K562 (cell line): Measurements from ENCODE around the gene KCND3. TPM values are rescaled to one million over a fixed set of nuclear protein-coding genes. Genes with fewer than 3 reads are reported as not detected.

Experiments
- ATAC-seq: fragments of 200-7000 bp; cut with Tn5 transposase; 3 replicates; pipeline ENCODE4 v1.9.1; 2020; ENCODE audit warnings: moderate library complexity
- BruUV-seq: library from RNA; stranded (reverse); fragments of 400-500 nt; replicated peaks from 2 replicates; lab custom pipeline; 2021; lab: Mats Ljungman, UMichigan
- CTCF ChIA-PET: fragments of 300-600 bp; formaldehyde crosslinking; extraction: SDS; loops from one replicate; lab custom pipeline; 2021; ENCODE audit warnings: low intra/inter-chr PET ratio; lab: Yijun Ruan, JAX
- POLR2A ChIA-PET: fragments of 300-600, 350-650 bp; sonication (Branson Sonifier 250); formaldehyde crosslinking; extraction: SDS; loops from one replicate; lab custom pipeline; 2021; ENCODE audit warnings: antibody characterized with exemption, inconsistent platforms; lab: Yijun Ruan, JAX
- DNase-seq, 4 experiments: peaks; one replicate each; pipeline versions ENCODE4 v3.0.0 to v3.0.0-alpha.2; 2011 to 2018; ENCODE audit warnings: low spot score in 3 of 4, mixed read lengths in 3 of 4; ENCODE audit errors: extremely low read depth in 1 of 4
- FAIRE-seq: peaks from 2 replicates; lab custom pipeline; 2011; peaks lifted over from hg19 to GRCh38; lab: Jason Lieb, UNC
- H2AFZ ChIP-seq: 2 replicates; pipeline ENCODE4 v1.6.0; 2011; ENCODE audit warnings: low read depth, low read length, control low read depth, inconsistent platforms
- H3K27ac ChIP-seq: fragments of 200-600 bp; 3 replicates; pipeline ENCODE4 v1.8.0; 2011; ENCODE audit warnings: low read depth, mild to moderate bottlenecking, control low read depth, inconsistent platforms, low read length, moderate library complexity, mixed read lengths; ENCODE audit errors: extremely low read depth
- H3K27me3 ChIP-seq, 2 experiments: fragments of 300-600 bp in 1 of 2; 2 replicates in 1 of 2; 3 replicates in 1 of 2; pipeline versions ENCODE4 v1.6.0 to v1.8.0; 2011; ENCODE audit warnings: inconsistent platforms in 2 of 2, low read length in 2 of 2, mild to moderate bottlenecking in 1 of 2, mixed read lengths in 1 of 2, moderate library complexity in 1 of 2; ENCODE audit not compliant: control insufficient read depth in 2 of 2, insufficient read depth in 2 of 2
- H3K36me3 ChIP-seq: fragments of 300-600 bp; 3 replicates; pipeline ENCODE4 v1.8.0; 2011; ENCODE audit warnings: mild to moderate bottlenecking, low read length, inconsistent platforms; ENCODE audit not compliant: control insufficient read depth, insufficient read depth
- H3K4me1 ChIP-seq, 2 experiments: fragments of 200-600 bp in 1 of 2; replicated peaks in 1 of 2; 2 replicates in 1 of 2; 3 replicates in 1 of 2; pipeline versions ENCODE4 v1.5.1 to v1.8.0; 2011; ENCODE audit warnings: inconsistent platforms in 2 of 2, low read length in 2 of 2, mild to moderate bottlenecking in 1 of 2, mixed read lengths in 1 of 2, moderate library complexity in 1 of 2; ENCODE audit not compliant: control insufficient read depth in 2 of 2, insufficient read depth in 2 of 2
- H3K4me2 ChIP-seq: 2 replicates; pipeline ENCODE4 v1.6.1; 2011; ENCODE audit warnings: low read length, control low read depth, inconsistent platforms, mixed read lengths; ENCODE audit not compliant: insufficient read depth
- H3K4me3 ChIP-seq: fragments of 200-600 bp; sonication (generic), shearing (Covaris generic); 2 replicates; pipeline ENCODE4 v1.5.1; 2016; ENCODE audit warnings: control low read depth, inconsistent platforms
- H3K79me2 ChIP-seq: fragments of 200-600 bp; 3 replicates; pipeline ENCODE4 v1.8.0; 2011; ENCODE audit warnings: low read length, inconsistent platforms; ENCODE audit not compliant: control insufficient read depth, insufficient read depth
- H3K9ac ChIP-seq, 2 experiments: 2 replicates each; pipeline versions ENCODE4 v1.6.0 to v1.6.1; 2011; ENCODE audit warnings: low read depth in 2 of 2, low read length in 2 of 2, control low read depth in 1 of 2, inconsistent platforms in 1 of 2, mild to moderate bottlenecking in 1 of 2, mixed read lengths in 1 of 2; ENCODE audit not compliant: insufficient read depth in 1 of 2
- H3K9me1 ChIP-seq: one replicate; pipeline ENCODE4 v1.6.0; 2011; ENCODE audit warnings: inconsistent platforms, mild to moderate bottlenecking, low read length, moderate library complexity; ENCODE audit not compliant: control insufficient read depth, insufficient read depth
- H3K9me3 ChIP-seq: replicated peaks from 2 replicates; pipeline ENCODE4 v1.5.1; 2011; ENCODE audit warnings: low read depth, low read length, inconsistent platforms; ENCODE audit not compliant: control insufficient read depth, insufficient read depth
- H4K20me1 ChIP-seq: replicated peaks from 2 replicates; pipeline ENCODE4 v1.6.1; 2011; ENCODE audit warnings: low read length, inconsistent platforms, mixed read lengths; ENCODE audit not compliant: control insufficient read depth, insufficient read depth
- ARID1B ChIP-seq: fragments of 450-650 bp; IDR thresholded peaks from 2 replicates; pipeline ENCODE4 v1.6.1; 2016; ENCODE audit warnings: antibody characterized with exemption, mild to moderate bottlenecking, inconsistent platforms
- NR3C1 ChIP-seq: sonication (generic); formaldehyde crosslinking; IDR thresholded peaks from 2 replicates; pipeline ENCODE4 v1.8.1; 2022; ENCODE audit warnings: missing genetic modification reagents
- RFX1 ChIP-seq: fragments of 450-650 bp; IDR thresholded peaks from 2 replicates; pipeline ENCODE4 v1.6.1; 2016; ENCODE audit warnings: mild to moderate bottlenecking, moderate library complexity
- WGBS: fragments of 100-300 bp; shearing (Covaris generic); methylation state at CpG from one replicate; pipeline ENCODE4 v1.1.6; 2016; ENCODE audit warnings: low coverage, mixed read lengths; ENCODE audit not compliant: insufficient coverage; ENCODE audit errors: missing lambda C conversion rate; 5-methylcytosine and 5-hydroxymethylcytosine counted together
- in situ Hi-C: fragments of 300-500 bp; cut with MboI; formaldehyde crosslinking; loops from 4 replicates; pipeline ENCODE4 v1.15.0; 2018; ENCODE audit warnings: inconsistent platforms, mixed read lengths
- intact Hi-C: fragments of 100-400 bp; cut with micrococcal nuclease; formaldehyde crosslinking; loops from 2 replicates; pipeline ENCODE4 v1.14.2; 2022
- polyA plus RNA-seq, 8 experiments: library from polyadenylated mRNA; depleted of rRNA in 4 of 8; stranded (reverse) in 5 of 8; unstranded in 3 of 8; fragments of >200 nt; fragmentation: Nextera tagmentation in 2 of 8; fragmentation: Illumina TruSeq in 1 of 8; extraction: Ambion mirVana in 2 of 8; extraction: Trizol in 1 of 8; gene quantifications; 2 replicates each; pipeline versions ENCODE4 v1.2.1 to v1.2.3, GENCODE V29; 2011 to 2014; ENCODE audit warnings: inconsistent platforms in 1 of 8, missing spikeins in 1 of 8
- total RNA-seq, 7 experiments: library from RNA; depleted of rRNA in 6 of 7; stranded (reverse); fragments of >200 nt in 6 of 7; fragmentation: Illumina TruSeq in 2 of 7; extraction: Trizol in 2 of 7; gene quantifications; 2 replicates each; pipeline versions ENCODE4 v1.2.1 to v1.2.3, GENCODE V29; 2011 to 2021; ENCODE audit warnings: low replicate concordance in 1 of 7
- TF ChIP-seq, protein P1 (sequence below), 3 experiments: fragments of 200-800 bp in 1 of 3; fragments of 250-450 bp in 1 of 3; fragments of 450-650 bp in 1 of 3; sonication (Bioruptor Pico) in 1 of 3; sonication (Bioruptor generic) in 1 of 3; formaldehyde crosslinking in 1 of 3; IDR thresholded peaks; 2 replicates each; pipeline versions ENCODE4 v1.6.1 to v1.8.0; 2016 to 2022; ENCODE audit warnings: mild to moderate bottlenecking in 2 of 3, missing genetic modification characterization in 2 of 3, missing compliant biosample characterization in 1 of 3, moderate library complexity in 1 of 3
- TF ChIP-seq, protein P2 (sequence below): fragments of 450-650 bp; IDR thresholded peaks from 2 replicates; pipeline ENCODE4 v1.6.1; 2016
- TF ChIP-seq, protein P3 (sequence below): fragments of 450-650 bp; IDR thresholded peaks from 2 replicates; pipeline ENCODE4 v1.6.1; 2016; ENCODE audit warnings: antibody characterized with exemption

KCND3 gene
- total and polyA plus RNA-seq, 9 of the 15 experiments (the other 6 are each of a cell fraction or from before 2014, with no cell fraction given) = not detected

DNA sequence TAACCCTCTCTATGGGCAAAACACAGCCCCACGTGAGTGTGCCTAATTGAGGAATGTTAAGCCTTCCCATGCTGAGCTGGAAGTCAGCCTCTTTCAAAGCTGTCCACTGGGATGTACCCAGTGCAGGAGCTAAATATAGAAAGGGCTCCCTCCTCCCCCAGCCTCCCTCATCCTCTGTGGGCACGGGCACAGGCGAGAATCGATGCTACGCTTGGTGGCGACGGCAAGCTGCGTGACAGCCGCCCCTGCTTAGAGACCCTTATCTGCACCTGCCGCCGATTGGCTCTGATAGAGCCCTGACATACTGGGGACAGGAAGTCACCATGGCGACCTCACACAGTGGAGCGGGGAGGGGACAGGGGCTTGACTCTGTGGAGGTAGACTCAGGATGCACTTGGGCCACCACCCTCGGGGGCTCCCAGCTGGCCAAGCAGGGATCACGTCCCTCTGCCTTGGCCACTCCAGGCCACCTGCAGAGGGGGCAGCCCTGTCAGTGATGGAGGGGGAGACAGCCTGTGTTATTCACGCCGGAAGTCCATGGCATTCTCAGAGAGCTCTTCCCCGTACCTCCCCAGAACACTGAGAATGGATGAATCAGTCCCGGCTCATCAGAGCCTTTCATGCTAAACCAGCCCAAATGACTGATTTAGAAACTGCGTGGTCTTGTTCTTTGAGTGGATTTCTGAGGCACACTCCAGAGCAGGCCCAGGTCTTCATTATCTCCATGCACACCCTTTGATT is 84.8 kb downstream of the KCND3 start:
- no peak for DNase-seq
- ATAC-seq = no peak
- no peak overlapping the region for H3K4me3 ChIP-seq

More for the DNA sequence above, 84.8 kb downstream of the KCND3 start:
- Histone ChIP-seq H3K4me1 (no peaks in the 10 kb centered on the region), H4K20me1 (peaks cover 6% of the 10 kb centered on the region; the same call in 1 of the 2 replicates), H3K36me3 (no peaks in the 10 kb centered on the region), H3K9ac (no peak overlapping the region), H3K9me3 (no peaks in the 10 kb centered on the region), H3K4me2 (no peak overlapping the region), H3K79me2 (no peaks in the 10 kb centered on the region)
- in situ Hi-C loops (no loop called here), intact Hi-C loops (no loop called here)
- 1% methylated on average over 20 of the region's 20 CpGs for WGBS
- FAIRE-seq = no peak
- CTCF ChIA-PET = no interaction called here
- TF ChIP-seq NR3C1 (CRISPR knock-in tag) (no peak), ARID1B (no peak), RFX1 (peak; percentile 21; the same call in 1 of the 2 replicates)
- TF ChIP-seq, protein P1, sequence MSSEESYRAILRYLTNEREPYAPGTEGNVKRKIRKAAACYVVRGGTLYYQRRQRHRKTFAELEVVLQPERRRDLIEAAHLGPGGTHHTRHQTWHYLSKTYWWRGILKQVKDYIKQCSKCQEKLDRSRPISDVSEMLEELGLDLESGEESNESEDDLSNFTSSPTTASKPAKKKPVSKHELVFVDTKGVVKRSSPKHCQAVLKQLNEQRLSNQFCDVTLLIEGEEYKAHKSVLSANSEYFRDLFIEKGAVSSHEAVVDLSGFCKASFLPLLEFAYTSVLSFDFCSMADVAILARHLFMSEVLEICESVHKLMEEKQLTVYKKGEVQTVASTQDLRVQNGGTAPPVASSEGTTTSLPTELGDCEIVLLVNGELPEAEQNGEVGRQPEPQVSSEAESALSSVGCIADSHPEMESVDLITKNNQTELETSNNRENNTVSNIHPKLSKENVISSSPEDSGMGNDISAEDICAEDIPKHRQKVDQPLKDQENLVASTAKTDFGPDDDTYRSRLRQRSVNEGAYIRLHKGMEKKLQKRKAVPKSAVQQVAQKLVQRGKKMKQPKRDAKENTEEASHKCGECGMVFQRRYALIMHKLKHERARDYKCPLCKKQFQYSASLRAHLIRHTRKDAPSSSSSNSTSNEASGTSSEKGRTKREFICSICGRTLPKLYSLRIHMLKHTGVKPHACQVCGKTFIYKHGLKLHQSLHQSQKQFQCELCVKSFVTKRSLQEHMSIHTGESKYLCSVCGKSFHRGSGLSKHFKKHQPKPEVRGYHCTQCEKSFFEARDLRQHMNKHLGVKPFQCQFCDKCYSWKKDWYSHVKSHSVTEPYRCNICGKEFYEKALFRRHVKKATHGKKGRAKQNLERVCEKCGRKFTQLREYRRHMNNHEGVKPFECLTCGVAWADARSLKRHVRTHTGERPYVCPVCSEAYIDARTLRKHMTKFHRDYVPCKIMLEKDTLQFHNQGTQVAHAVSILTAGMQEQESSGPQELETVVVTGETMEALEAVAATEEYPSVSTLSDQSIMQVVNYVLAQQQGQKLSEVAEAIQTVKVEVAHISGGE (CRISPR knock-in tag; IDR thresholded peaks at IDR 0.05) = 0 out of 6 replicates have a peak, but pooled peaks of 1 of the 3 experiments have one; percentile 42
- TF ChIP-seq, protein P2, sequence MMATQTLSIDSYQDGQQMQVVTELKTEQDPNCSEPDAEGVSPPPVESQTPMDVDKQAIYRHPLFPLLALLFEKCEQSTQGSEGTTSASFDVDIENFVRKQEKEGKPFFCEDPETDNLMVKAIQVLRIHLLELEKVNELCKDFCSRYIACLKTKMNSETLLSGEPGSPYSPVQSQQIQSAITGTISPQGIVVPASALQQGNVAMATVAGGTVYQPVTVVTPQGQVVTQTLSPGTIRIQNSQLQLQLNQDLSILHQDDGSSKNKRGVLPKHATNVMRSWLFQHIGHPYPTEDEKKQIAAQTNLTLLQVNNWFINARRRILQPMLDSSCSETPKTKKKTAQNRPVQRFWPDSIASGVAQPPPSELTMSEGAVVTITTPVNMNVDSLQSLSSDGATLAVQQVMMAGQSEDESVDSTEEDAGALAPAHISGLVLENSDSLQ = 0 out of 2 replicates have a peak, but pooled peaks have one; percentile 11
- TF ChIP-seq, protein P3, sequence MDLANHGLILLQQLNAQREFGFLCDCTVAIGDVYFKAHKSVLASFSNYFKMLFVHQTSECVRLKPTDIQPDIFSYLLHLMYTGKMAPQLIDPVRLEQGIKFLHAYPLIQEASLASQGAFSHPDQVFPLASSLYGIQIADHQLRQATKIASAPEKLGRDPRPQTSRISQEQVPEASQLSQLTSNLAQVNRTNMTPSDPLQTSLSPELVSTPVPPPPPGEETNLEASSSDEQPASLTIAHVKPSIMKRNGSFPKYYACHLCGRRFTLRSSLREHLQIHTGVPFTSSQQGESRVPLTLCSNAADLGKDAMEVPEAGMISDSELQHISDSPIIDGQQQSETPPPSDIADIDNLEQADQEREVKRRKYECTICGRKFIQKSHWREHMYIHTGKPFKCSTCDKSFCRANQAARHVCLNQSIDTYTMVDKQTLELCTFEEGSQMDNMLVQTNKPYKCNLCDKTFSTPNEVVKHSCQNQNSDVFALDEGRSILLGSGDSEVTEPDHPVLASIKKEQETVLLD = no peak
- TF ChIP-seq, all 486 proteins: peak for 3
- no peaks in the 10 kb centered on the region for H3K9me1 ChIP-seq
- H3K27me3 ChIP-seq = peaks cover 5 to 23% of the 10 kb centered on the region in 2 experiments
- BruUV-seq = no TSS peak
- no peak overlapping the region for H2AFZ ChIP-seq
- H3K27ac ChIP-seq = no peak overlapping the region
- POLR2A ChIA-PET = interaction anchor here (0.5 kb wide), 1 partner anchor 62 kb away, joined by 3 read pairs; no protein-coding TSS in a partner anchor
